Measurements from ENCODE around the gene RPL23. TPM values are rescaled to one million over a fixed set of nuclear protein-coding genes. Genes with fewer than 3 reads are reported as not detected.

The RPL23 gene
- total and polyA plus RNA-seq, 9 of the 15 experiments (the other 6 are each of a cell fraction or from before 2014, with no cell fraction given) = 1,745 to 3,667 (median 3,096) TPM

DNA sequence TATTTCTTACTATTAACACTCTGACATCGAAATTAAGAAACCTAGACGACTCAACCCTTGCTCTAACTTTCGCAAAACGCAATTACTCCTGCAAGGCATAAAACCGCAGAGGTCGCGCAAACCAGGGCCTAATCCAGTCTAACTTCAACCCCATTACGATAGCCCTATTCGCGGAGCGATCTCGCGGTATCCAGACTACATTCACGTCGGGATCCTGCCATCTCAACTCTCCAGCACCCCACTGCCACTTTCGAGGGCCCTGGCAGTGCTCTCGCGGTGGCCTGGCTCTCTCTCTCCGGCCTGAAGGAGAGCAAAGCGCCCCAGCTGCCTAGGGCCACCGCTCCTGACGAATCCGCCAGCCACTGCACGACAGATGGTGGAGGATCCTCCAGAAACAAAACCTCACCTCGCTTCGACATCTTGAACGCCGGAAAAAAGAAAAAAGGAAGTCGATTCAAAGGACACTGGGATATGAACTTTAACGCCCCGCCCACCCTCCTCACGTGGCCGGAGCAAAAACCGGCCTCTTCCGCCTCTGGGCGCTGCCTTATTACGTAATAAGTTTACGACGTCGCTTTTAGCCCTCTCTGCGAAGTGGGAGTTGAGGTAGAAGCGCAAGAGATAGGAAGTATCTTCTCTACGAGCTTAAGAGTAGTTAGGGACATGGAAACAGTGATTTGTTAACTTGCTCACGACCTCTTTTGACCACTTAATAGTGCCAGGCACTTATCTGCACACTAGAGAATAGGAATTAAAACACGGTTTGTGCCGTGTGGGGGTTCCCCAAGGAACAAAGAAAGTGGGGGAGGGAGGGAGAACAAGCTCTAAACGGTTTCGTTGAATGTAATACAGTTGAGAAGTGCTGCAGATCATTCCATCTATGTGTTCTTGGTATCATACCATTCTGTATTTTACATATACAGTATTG, at the start of gene RPL23 (continued):
- TF ChIP-seq, protein P1, sequence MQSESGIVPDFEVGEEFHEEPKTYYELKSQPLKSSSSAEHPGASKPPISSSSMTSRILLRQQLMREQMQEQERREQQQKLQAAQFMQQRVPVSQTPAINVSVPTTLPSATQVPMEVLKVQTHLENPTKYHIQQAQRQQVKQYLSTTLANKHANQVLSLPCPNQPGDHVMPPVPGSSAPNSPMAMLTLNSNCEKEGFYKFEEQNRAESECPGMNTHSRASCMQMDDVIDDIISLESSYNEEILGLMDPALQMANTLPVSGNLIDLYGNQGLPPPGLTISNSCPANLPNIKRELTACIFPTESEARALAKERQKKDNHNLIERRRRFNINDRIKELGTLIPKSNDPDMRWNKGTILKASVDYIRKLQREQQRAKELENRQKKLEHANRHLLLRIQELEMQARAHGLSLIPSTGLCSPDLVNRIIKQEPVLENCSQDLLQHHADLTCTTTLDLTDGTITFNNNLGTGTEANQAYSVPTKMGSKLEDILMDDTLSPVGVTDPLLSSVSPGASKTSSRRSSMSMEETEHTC (IDR thresholded peaks at IDR 0.05) = peak; percentile 48; the same call in 1 of the 2 replicates
- TF ChIP-seq, protein P2, sequence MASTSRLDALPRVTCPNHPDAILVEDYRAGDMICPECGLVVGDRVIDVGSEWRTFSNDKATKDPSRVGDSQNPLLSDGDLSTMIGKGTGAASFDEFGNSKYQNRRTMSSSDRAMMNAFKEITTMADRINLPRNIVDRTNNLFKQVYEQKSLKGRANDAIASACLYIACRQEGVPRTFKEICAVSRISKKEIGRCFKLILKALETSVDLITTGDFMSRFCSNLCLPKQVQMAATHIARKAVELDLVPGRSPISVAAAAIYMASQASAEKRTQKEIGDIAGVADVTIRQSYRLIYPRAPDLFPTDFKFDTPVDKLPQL (IDR thresholded peaks at IDR 0.05; ENCODE audit: extremely low read depth, insufficient read length) = peak; percentile 88
- no peak for TF ChIP-seq ZBTB1 (CRISPR knock-in tag; IDR thresholded peaks at IDR 0.05; ENCODE audit: borderline replicate concordance, low read depth)
- TF ChIP-seq ZNF589 (CRISPR knock-in tag; IDR thresholded peaks at IDR 0.05; ENCODE audit: low read depth) = 0 out of 2 replicates have a peak, but pooled peaks have one; percentile 62
- peak; percentile 96 for TF ChIP-seq SPI1 (IDR thresholded peaks at IDR 0.05; ENCODE audit: borderline replicate concordance, low read depth, low read length)
- TF ChIP-seq, protein P3, sequence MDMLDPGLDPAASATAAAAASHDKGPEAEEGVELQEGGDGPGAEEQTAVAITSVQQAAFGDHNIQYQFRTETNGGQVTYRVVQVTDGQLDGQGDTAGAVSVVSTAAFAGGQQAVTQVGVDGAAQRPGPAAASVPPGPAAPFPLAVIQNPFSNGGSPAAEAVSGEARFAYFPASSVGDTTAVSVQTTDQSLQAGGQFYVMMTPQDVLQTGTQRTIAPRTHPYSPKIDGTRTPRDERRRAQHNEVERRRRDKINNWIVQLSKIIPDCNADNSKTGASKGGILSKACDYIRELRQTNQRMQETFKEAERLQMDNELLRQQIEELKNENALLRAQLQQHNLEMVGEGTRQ (CRISPR knock-in tag; IDR thresholded peaks at IDR 0.05) = peak; percentile 96
- no peak; the same call in 1 of the 2 replicates for TF ChIP-seq ZNF239 (CRISPR knock-in tag; IDR thresholded peaks at IDR 0.05)
- TF ChIP-seq LEF1 (IDR thresholded peaks at IDR 0.05) = peak; percentile 67; the same call in 1 of the 2 replicates
- no peak for TF ChIP-seq TCF7 (IDR thresholded peaks at IDR 0.05; ENCODE audit: borderline replicate concordance)
- peak; percentile 98 for TF ChIP-seq ELF1 (tag; IDR thresholded peaks at IDR 0.05)
- TF ChIP-seq, protein P4, sequence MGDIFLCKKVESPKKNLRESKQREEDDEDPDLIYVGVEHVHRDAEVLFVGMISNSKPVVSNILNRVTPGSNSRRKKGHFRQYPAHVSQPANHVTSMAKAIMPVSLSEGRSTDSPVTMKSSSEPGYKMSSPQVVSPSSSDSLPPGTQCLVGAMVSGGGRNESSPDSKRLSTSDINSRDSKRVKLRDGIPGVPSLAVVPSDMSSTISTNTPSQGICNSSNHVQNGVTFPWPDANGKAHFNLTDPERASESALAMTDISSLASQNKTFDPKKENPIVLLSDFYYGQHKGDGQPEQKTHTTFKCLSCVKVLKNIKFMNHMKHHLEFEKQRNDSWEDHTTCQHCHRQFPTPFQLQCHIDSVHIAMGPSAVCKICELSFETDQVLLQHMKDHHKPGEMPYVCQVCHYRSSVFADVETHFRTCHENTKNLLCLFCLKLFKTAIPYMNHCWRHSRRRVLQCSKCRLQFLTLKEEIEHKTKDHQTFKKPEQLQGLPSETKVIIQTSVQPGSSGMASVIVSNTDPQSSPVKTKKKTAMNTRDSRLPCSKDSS (IDR thresholded peaks at IDR 0.05; ENCODE audit: low read depth, partially characterized antibody) = no peak
- peak; percentile 97 for TF ChIP-seq CREB1 (IDR thresholded peaks at IDR 0.05)
- TF ChIP-seq CREB1 (CRISPR knock-in tag; IDR thresholded peaks at IDR 0.05) = peak; percentile 94
- no peak for TF ChIP-seq SRSF3 (IDR thresholded peaks at IDR 0.05; ENCODE audit: insufficient read depth, low read length)
- TF ChIP-seq E2F3 (CRISPR knock-in tag; IDR thresholded peaks at IDR 0.05) = no peak
- no peak for TF ChIP-seq SMC3 (conservative IDR thresholded peaks at IDR 0.05; ENCODE audit: insufficient read depth, low read depth, low read length)
- TF ChIP-seq TRIM24 (IDR thresholded peaks at IDR 0.05) = peak in 1 of 2 experiments; percentile 65; a peak in 1 of 4 replicates
- peak; percentile 90 for TF ChIP-seq RBM39 (optimal IDR thresholded peaks at IDR 0.05; ENCODE audit: low read depth, low read length)
- TF ChIP-seq POLR2H (tag; IDR thresholded peaks at IDR 0.05; ENCODE audit: low read depth) = peak; percentile 98
- TF ChIP-seq, protein P5, sequence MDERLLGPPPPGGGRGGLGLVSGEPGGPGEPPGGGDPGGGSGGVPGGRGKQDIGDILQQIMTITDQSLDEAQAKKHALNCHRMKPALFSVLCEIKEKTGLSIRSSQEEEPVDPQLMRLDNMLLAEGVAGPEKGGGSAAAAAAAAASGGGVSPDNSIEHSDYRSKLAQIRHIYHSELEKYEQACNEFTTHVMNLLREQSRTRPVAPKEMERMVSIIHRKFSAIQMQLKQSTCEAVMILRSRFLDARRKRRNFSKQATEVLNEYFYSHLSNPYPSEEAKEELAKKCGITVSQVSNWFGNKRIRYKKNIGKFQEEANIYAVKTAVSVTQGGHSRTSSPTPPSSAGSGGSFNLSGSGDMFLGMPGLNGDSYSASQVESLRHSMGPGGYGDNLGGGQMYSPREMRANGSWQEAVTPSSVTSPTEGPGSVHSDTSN (CRISPR knock-in tag; IDR thresholded peaks at IDR 0.05; ENCODE audit: low read depth) = no peak
- TF ChIP-seq, protein P5 (tag; conservative IDR thresholded peaks at IDR 0.05; ENCODE audit: low read depth) = no peak
